WTC11 (cell line): Measurements from ENCODE around the gene TDRD10. TPM values are rescaled to one million over a fixed set of nuclear protein-coding genes. Genes with fewer than 3 reads are reported as not detected.
"Not testable (repeated sequence)": the region's sequence is repeated elsewhere in the genome, so short reads cannot be mapped to it uniquely, and the experiment has no call there.

ENCODE experiments used
- ATAC-seq: fragments of 200-7000 bp; cut with Tn5 transposase; 2 replicates; pipeline ENCODE4 v1.10.0; 2021; ENCODE audit warnings: mild to moderate bottlenecking, moderate library complexity
- CTCF ChIA-PET: fragments of 300-600 bp; sonication (Branson Sonifier 250); formaldehyde crosslinking; loops from one replicate; lab custom pipeline; 2021; ENCODE audit warnings: antibody characterized with exemption; lab: Charles Lee
- POLR2A ChIA-PET: fragments of 350-600 bp; sonication (Branson Sonifier 250); formaldehyde crosslinking; loops from one replicate; lab custom pipeline; 2021; ENCODE audit warnings: antibody characterized with exemption; lab: Charles Lee
- DNase-seq: peaks from one replicate; pipeline ENCODE4 v3.0.0; 2021; ENCODE audit warnings: low spot score
- H3K27ac Mint-ChIP-seq: 2 replicates; pipeline ENCODE4 v1.8.0; 2021; ENCODE audit warnings: mixed read lengths
- H3K27me3 Mint-ChIP-seq: 2 replicates; pipeline ENCODE4 v1.8.0; 2021; ENCODE audit warnings: low read depth, mild to moderate bottlenecking, moderate library complexity, mixed read lengths
- H3K36me3 Mint-ChIP-seq: 2 replicates; pipeline ENCODE4 v1.8.0; 2021; ENCODE audit warnings: mixed read lengths
- H3K4me1 Mint-ChIP-seq: 2 replicates; pipeline ENCODE4 v1.8.0; 2022; ENCODE audit warnings: mixed read lengths
- H3K4me3 Mint-ChIP-seq: 2 replicates; pipeline ENCODE4 v1.8.0; 2021; ENCODE audit warnings: mild to moderate bottlenecking, moderate library complexity, mixed read lengths
- H3K9me3 Mint-ChIP-seq: 2 replicates; pipeline ENCODE4 v1.8.0; 2021; ENCODE audit warnings: mixed read lengths
- ATF1 ChIP-seq: sonication (generic); formaldehyde crosslinking; IDR thresholded peaks from 2 replicates; pipeline ENCODE4 v1.8.1; 2023; ENCODE audit warnings: mild to moderate bottlenecking, moderate library complexity, missing genetic modification reagents
- CREB1 ChIP-seq: sonication (generic); formaldehyde crosslinking; IDR thresholded peaks from 2 replicates; pipeline ENCODE4 v1.8.0; 2023; ENCODE audit warnings: mild to moderate bottlenecking, missing genetic modification reagents
- ESRRA ChIP-seq: sonication (generic); formaldehyde crosslinking; IDR thresholded peaks from 2 replicates; pipeline ENCODE4 v1.8.1; 2022; ENCODE audit warnings: mild to moderate bottlenecking, missing genetic modification reagents, borderline replicate concordance
- HMGA2 ChIP-seq: fragments of 250-450 bp; sonication (Bioruptor Pico); IDR thresholded peaks from 2 replicates; pipeline ENCODE4 v1.4.0; 2021; ENCODE audit warnings: mild to moderate bottlenecking, moderate library complexity
- HMGXB4 ChIP-seq: sonication (generic); formaldehyde crosslinking; IDR thresholded peaks from 2 replicates; pipeline ENCODE4 v1.8.1; 2023; ENCODE audit warnings: mild to moderate bottlenecking, moderate library complexity, missing genetic modification reagents
- MLX ChIP-seq: sonication (generic); formaldehyde crosslinking; IDR thresholded peaks from 2 replicates; pipeline ENCODE4 v1.8.1; 2023; ENCODE audit warnings: mild to moderate bottlenecking, missing genetic modification reagents, moderate library complexity
- NR3C1 ChIP-seq: sonication (generic); formaldehyde crosslinking; conservative IDR thresholded peaks from 2 replicates; pipeline ENCODE4 v1.8.1; 2023; ENCODE audit warnings: low read depth, mild to moderate bottlenecking, missing genetic modification reagents
- PRRX2 ChIP-seq: fragments of 250-450 bp; sonication (Bioruptor Pico); IDR thresholded peaks from 2 replicates; pipeline ENCODE4 v1.8.0; 2021; ENCODE audit warnings: mild to moderate bottlenecking
- SMAD4 ChIP-seq: sonication (generic); formaldehyde crosslinking; IDR thresholded peaks from 2 replicates; pipeline ENCODE4 v1.8.0; 2022; ENCODE audit warnings: mild to moderate bottlenecking, missing genetic modification reagents
- SOX15 ChIP-seq: fragments of 250-450 bp; sonication (Bioruptor Pico); IDR thresholded peaks from 2 replicates; pipeline ENCODE4 v1.9.0; 2021; ENCODE audit warnings: mild to moderate bottlenecking
- ZNF423 ChIP-seq: fragments of 250-450 bp; sonication (Bioruptor Pico); IDR thresholded peaks from 2 replicates; pipeline ENCODE4 v2.1.2; 2022; ENCODE audit warnings: mild to moderate bottlenecking, moderate library complexity
- total RNA-seq: library from RNA; stranded (reverse); gene quantifications from 3 replicates; pipeline ENCODE4 v1.2.3, GENCODE V29; 2021
- TF ChIP-seq, protein P1 (sequence below): sonication (generic); formaldehyde crosslinking; IDR thresholded peaks from 2 replicates; pipeline ENCODE4 v1.8.1; 2023; ENCODE audit warnings: mild to moderate bottlenecking, missing genetic modification reagents, moderate library complexity
- TF ChIP-seq, protein P2 (sequence below): sonication (generic); formaldehyde crosslinking; IDR thresholded peaks from 2 replicates; pipeline ENCODE4 v1.8.0; 2022; ENCODE audit warnings: mild to moderate bottlenecking, missing genetic modification reagents
- TF ChIP-seq, protein P3 (sequence below): sonication (generic); formaldehyde crosslinking; IDR thresholded peaks from 2 replicates; pipeline ENCODE4 v1.8.0; 2023; ENCODE audit warnings: mild to moderate bottlenecking, missing genetic modification reagents
- TF ChIP-seq, protein P4 (sequence below): fragments of 200-600 bp; IDR thresholded peaks from 2 replicates; pipeline ENCODE4 v1.8.0; 2022; ENCODE audit warnings: antibody characterized with exemption
- TF ChIP-seq, protein P5 (sequence below): fragments of 250-450 bp; sonication (Bioruptor Pico); IDR thresholded peaks from 2 replicates; pipeline ENCODE4 v1.9.0; 2021; ENCODE audit warnings: moderate library complexity, mild to moderate bottlenecking, inconsistent platforms, borderline replicate concordance

The TDRD10 gene
- total RNA-seq, 1 experiment from 2014 or later, result 0.09 TPM

DNA sequence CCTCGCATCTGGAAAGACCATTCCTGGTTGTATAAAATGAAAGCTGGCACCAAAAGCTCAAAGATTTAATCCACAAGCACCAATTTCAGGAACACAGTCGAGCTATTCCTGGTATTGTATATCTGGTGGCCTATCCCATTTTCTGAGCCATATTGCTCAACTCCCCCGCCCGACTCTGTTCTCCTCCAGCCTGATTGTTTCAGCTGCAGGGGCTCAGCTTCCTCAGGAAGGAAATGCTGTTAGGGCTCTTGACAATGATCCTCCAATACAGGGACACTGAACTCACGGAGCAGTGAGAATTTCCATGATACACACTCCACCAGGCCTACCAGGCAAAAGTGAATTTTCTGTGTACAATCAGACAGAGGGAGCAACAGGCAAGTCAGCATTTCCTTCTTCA is 16.9 kb upstream of the TDRD10 start:
- TF ChIP-seq, protein P1, sequence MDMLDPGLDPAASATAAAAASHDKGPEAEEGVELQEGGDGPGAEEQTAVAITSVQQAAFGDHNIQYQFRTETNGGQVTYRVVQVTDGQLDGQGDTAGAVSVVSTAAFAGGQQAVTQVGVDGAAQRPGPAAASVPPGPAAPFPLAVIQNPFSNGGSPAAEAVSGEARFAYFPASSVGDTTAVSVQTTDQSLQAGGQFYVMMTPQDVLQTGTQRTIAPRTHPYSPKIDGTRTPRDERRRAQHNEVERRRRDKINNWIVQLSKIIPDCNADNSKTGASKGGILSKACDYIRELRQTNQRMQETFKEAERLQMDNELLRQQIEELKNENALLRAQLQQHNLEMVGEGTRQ (CRISPR knock-in tag), result no peak
- no peak for TF ChIP-seq HMGA2 (CRISPR knock-in tag)
- TF ChIP-seq, protein P2, sequence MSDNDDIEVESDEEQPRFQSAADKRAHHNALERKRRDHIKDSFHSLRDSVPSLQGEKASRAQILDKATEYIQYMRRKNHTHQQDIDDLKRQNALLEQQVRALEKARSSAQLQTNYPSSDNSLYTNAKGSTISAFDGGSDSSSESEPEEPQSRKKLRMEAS (CRISPR knock-in tag), result no peak
- no peak for TF ChIP-seq ESRRA (CRISPR knock-in tag)
- DNase-seq (no peak), ATAC-seq (no peak)
- Mint-ChIP-seq H3K4me3 (no peak overlapping the region), H3K36me3 (no peaks in the 10 kb centered on the region), H3K4me1 (peaks cover 10% of the 10 kb centered on the region; the same call in 1 of the 2 replicates), H3K9me3 (no peaks in the 10 kb centered on the region), H3K27me3 (no peaks in the 10 kb centered on the region), H3K27ac (no peak overlapping the region; the same call in 1 of the 2 replicates)
- CTCF ChIA-PET, result interaction anchor here (1.4 to 9.0 kb wide), 2 partner anchors 61 to 150 kb away, joined by 3 to 189 read pairs; no protein-coding TSS in a partner anchor
- POLR2A ChIA-PET, result no interaction called here

GRCh38 chr1:154485910-154486496 is 16.0 kb upstream of the TDRD10 start:
- DNase-seq (no peak), ATAC-seq (no peak)
- no peaks in the 10 kb centered on the region for H3K27me3 Mint-ChIP-seq
- no peaks in the 10 kb centered on the region for H3K36me3 Mint-ChIP-seq
- H3K4me1 Mint-ChIP-seq, result 0 out of 2 replicates have a peak, but pooled peaks cover 7% of the 10 kb centered on the region
- no peaks in the 10 kb centered on the region for H3K9me3 Mint-ChIP-seq
- TF ChIP-seq HMGXB4, result no peak
- TF ChIP-seq SMAD4 (CRISPR knock-in tag), result no peak
- TF ChIP-seq CREB1 (CRISPR knock-in tag), result no peak
- no peak for TF ChIP-seq ZNF423 (CRISPR knock-in tag)
- TF ChIP-seq ATF1 (CRISPR knock-in tag), result no peak
- TF ChIP-seq, protein P3, sequence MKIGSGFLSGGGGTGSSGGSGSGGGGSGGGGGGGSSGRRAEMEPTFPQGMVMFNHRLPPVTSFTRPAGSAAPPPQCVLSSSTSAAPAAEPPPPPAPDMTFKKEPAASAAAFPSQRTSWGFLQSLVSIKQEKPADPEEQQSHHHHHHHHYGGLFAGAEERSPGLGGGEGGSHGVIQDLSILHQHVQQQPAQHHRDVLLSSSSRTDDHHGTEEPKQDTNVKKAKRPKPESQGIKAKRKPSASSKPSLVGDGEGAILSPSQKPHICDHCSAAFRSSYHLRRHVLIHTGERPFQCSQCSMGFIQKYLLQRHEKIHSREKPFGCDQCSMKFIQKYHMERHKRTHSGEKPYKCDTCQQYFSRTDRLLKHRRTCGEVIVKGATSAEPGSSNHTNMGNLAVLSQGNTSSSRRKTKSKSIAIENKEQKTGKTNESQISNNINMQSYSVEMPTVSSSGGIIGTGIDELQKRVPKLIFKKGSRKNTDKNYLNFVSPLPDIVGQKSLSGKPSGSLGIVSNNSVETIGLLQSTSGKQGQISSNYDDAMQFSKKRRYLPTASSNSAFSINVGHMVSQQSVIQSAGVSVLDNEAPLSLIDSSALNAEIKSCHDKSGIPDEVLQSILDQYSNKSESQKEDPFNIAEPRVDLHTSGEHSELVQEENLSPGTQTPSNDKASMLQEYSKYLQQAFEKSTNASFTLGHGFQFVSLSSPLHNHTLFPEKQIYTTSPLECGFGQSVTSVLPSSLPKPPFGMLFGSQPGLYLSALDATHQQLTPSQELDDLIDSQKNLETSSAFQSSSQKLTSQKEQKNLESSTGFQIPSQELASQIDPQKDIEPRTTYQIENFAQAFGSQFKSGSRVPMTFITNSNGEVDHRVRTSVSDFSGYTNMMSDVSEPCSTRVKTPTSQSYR (CRISPR knock-in tag), result no peak
- TF ChIP-seq, protein P4, sequence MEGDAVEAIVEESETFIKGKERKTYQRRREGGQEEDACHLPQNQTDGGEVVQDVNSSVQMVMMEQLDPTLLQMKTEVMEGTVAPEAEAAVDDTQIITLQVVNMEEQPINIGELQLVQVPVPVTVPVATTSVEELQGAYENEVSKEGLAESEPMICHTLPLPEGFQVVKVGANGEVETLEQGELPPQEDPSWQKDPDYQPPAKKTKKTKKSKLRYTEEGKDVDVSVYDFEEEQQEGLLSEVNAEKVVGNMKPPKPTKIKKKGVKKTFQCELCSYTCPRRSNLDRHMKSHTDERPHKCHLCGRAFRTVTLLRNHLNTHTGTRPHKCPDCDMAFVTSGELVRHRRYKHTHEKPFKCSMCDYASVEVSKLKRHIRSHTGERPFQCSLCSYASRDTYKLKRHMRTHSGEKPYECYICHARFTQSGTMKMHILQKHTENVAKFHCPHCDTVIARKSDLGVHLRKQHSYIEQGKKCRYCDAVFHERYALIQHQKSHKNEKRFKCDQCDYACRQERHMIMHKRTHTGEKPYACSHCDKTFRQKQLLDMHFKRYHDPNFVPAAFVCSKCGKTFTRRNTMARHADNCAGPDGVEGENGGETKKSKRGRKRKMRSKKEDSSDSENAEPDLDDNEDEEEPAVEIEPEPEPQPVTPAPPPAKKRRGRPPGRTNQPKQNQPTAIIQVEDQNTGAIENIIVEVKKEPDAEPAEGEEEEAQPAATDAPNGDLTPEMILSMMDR, result no peak
- TF ChIP-seq, protein P5, sequence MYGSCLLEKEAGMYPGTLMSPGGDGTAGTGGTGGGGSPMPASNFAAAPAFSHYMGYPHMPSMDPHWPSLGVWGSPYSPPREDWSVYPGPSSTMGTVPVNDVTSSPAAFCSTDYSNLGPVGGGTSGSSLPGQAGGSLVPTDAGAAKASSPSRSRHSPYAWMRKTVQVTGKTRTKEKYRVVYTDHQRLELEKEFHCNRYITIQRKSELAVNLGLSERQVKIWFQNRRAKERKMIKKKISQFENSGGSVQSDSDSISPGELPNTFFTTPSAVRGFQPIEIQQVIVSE (CRISPR knock-in tag), result no peak
- TF ChIP-seq MLX, result no peak
- TF ChIP-seq SOX15, result no peak
- no peak for TF ChIP-seq NR3C1 (CRISPR knock-in tag)
- TF ChIP-seq, protein P1 (CRISPR knock-in tag), result no peak
- no peak for TF ChIP-seq PRRX2
- H3K27ac Mint-ChIP-seq, result no peak overlapping the region
- no peak overlapping the region for H3K4me3 Mint-ChIP-seq
- POLR2A ChIA-PET, result no interaction called here
- CTCF ChIA-PET, result interaction anchor here (9.0 kb wide), 1 partner anchor 60 kb away, joined by 189 read pairs; no protein-coding TSS in a partner anchor

- H3K36me3 Mint-ChIP-seq, ATAC-seq, DNase-seq, H3K4me3 Mint-ChIP-seq, H3K27ac Mint-ChIP-seq, H3K4me1 Mint-ChIP-seq, H3K9me3 Mint-ChIP-seq, POLR2A ChIA-PET, H3K27me3 Mint-ChIP-seq: not testable (repeated sequence)
- CTCF ChIA-PET, result interaction anchor here (1.9 to 9.0 kb wide), 2 partner anchors 60 kb away, joined by 5 to 189 read pairs; no protein-coding TSS in a partner anchor
Measured at GRCh38 chr1:154486756-154487155, 15.3 kb upstream of the TDRD10 start.
